Memory B cell (primary cell): ENCODE results near the gene NOX3.
A peak's percentile ranks its signal among the peaks of the same experiment; 100 is the strongest.

Experiments used
- ATAC-seq: fragments of 150-1000 bp; cut with Tn5 transposase; 2 replicates; pipeline ENCODE4 v1.10.0; 2021; ENCODE audit warnings: low read depth, mild to moderate bottlenecking, moderate library complexity
- DNase-seq, 2 donors: peaks; one replicate each; pipeline ENCODE4 v3.0.0; 2022; ENCODE audit warnings: low spot score in 2 of 2
- H3K27ac Mint-ChIP-seq: one replicate; pipeline ENCODE4 v1.8.0; 2022; ENCODE audit warnings: mild to moderate bottlenecking, moderate library complexity, mixed read lengths
- H3K27me3 Mint-ChIP-seq: one replicate; pipeline ENCODE4 v1.8.0; 2022; ENCODE audit warnings: mixed read lengths
- H3K36me3 Mint-ChIP-seq: one replicate; pipeline ENCODE4 v1.8.0; 2022; ENCODE audit warnings: mild to moderate bottlenecking, mixed read lengths
- H3K4me1 Mint-ChIP-seq: one replicate; pipeline ENCODE4 v1.8.0; 2022; ENCODE audit warnings: mixed read lengths
- H3K4me3 Mint-ChIP-seq: one replicate; pipeline ENCODE4 v1.8.0; 2022; ENCODE audit warnings: mild to moderate bottlenecking, moderate library complexity, mixed read lengths
- H3K9me3 Mint-ChIP-seq: one replicate; pipeline ENCODE4 v1.8.0; 2022; ENCODE audit warnings: mixed read lengths

The NOX3 gene

DNA sequence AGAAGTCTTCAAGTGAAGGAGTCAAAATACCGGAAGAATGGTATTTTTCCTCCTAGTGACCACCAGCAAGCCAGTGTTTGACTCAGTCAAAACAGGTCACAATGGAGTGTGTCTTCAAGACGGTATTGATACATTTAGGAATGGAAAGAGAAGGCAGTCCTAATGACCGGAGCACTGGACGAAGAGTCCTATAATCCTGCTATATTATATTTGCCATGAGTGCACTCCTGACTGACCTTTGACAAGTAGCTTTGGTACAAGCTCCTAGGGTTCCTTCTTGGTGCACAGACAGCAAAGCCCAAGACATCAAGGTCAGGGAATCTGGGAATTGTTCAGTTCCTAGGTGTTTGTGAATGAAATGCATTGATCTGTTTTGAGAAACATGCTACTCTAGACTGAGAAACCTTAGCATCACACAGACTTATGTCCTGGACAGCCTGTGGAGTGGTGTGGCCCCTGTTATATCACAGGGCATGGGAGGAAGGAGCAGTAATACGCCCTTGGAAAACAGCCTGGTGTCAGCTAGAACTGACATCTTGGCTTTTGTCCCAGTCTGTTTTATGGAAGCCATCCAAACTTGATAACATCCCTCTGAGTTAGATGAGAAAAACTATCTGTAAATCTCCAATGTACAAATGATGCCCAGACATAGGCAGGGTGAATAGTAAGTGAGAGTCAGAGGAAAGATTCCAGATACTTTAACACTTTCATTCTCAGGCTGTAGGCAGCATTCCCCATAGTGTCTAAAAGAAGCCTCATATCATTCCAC is 18.5 kb downstream of the NOX3 start:
- DNase-seq: no peak
- Mint-ChIP-seq H3K4me3 (no peak overlapping the region), H3K36me3 (no peaks in the 10 kb centered on the region), H3K27me3 (no peaks in the 10 kb centered on the region), H3K4me1 (peaks cover 5% of the 10 kb centered on the region), H3K9me3 (no peaks in the 10 kb centered on the region), H3K27ac (no peak overlapping the region)
- ATAC-seq: no peak

DNA sequence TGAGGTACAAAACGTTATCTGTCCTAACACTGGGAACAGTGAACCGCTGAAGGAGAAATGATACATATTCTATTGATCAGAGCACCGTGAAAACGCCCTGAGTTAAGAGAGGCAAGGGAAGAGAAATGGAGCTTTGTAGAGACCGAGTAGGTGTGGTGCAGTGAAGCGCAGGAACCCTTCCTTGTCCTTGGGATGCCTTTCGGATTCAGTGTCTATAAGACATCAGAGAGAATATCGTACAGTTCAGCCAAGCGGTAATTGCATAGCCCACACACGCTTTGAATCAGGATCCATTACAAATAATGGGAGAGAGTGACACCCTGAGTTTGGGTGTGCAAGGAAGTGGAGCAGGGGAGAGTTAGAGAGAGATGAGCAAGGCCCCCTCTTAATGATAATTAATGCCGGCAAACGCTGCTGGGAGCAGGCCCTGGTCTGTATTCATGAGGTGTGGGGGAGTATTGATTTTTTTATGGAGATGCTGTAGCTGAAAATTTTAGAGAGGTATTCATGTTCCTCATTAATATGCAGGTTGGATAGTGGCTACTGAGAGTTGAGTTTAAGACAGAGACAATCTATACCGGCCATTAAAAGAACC is 20.7 kb downstream of the NOX3 start:
- ATAC-seq (no peak), DNase-seq (no peak)
- H3K4me1 Mint-ChIP-seq: peaks cover 5% of the 10 kb centered on the region
- H3K36me3 Mint-ChIP-seq: no peaks in the 10 kb centered on the region
- no peak overlapping the region for H3K4me3 Mint-ChIP-seq
- H3K27ac Mint-ChIP-seq: no peak overlapping the region
- H3K27me3 Mint-ChIP-seq: no peaks in the 10 kb centered on the region
- no peaks in the 10 kb centered on the region for H3K9me3 Mint-ChIP-seq

DNA sequence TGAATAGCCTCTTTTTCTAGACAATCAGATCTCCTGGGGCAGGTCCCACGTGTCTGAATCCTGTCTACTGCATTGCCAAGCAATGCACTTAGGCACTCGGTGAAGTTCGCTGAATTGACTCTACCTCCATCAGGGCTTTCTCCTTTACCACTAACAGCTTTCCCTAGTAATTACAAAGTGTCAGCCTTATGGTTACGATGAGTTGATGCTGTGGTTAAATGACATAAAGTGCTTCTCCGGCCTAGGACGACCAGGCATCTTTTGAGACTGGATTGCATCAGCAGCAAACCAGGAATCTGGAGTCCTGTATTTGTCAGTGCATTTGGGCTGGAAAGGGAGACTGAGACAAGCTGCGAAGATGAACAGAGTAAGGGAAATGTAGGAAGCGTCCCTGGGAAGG is 21.5 kb downstream of the NOX3 start:
- Mint-ChIP-seq H3K4me3 (no peak overlapping the region), H3K27ac (no peak overlapping the region), H3K4me1 (peaks cover 3% of the 10 kb centered on the region), H3K9me3 (no peaks in the 10 kb centered on the region), H3K36me3 (no peaks in the 10 kb centered on the region), H3K27me3 (no peaks in the 10 kb centered on the region)
- DNase-seq (no peak), ATAC-seq (no peak)

DNA sequence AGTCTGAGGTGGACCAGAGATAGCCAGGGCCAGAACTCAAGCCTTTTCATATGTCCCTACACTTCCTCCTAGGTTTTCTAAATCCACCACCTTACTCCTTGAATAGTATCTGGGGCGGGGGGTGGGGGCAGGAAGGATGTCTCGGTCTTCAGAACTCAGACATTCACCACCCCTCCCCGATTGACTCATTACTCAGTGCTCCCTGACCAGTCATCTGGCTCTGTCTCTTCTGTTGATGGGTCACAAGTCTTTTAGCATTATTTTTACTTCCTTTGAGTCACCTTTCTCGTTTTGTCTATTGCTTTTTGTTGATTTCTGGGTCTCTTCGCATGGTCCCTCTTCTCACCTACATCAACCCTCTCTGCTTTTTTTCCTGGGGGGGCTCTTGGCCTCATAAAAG is 23.3 kb downstream of the NOX3 start:
- Mint-ChIP-seq H3K27me3 (no peaks in the 10 kb centered on the region), H3K36me3 (no peaks in the 10 kb centered on the region), H3K27ac (no peak overlapping the region), H3K4me1 (no peaks in the 10 kb centered on the region), H3K9me3 (no peaks in the 10 kb centered on the region), H3K4me3 (no peak overlapping the region)
- no peak for ATAC-seq
- DNase-seq: no peak

DNA sequence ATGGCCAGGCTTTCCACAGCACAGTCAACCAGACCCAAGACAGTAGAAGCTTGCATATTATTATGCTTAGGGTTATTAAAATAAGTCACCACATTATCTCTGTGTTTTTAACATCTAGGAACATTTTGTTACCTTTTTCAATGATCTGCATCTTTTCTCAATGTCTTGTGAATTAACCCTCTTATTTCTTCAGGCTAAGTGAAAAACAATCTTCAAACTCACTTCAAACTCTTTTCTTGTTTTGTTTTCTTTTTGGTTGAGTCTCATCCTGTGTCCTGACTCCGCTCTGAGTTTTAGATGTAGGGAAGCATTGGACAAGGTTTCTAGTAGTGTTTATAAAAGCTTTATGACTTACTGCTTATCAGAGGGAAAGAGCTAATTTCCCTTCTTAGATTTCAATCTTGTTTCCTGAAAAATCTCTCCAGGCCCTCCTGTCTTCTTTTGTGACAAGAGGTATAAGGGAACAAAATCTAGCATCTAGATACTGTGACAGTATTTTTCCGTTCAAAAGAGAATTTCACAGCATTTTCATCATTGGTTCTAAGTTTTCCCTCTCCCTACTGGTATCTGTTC is 26.2 kb downstream of the NOX3 start:
- DNase-seq (no peak), ATAC-seq (no peak)
- H3K27ac Mint-ChIP-seq: no peak overlapping the region
- no peaks in the 10 kb centered on the region for H3K36me3 Mint-ChIP-seq
- no peak overlapping the region for H3K4me3 Mint-ChIP-seq
- no peaks in the 10 kb centered on the region for H3K4me1 Mint-ChIP-seq
- H3K9me3 Mint-ChIP-seq: no peaks in the 10 kb centered on the region
- H3K27me3 Mint-ChIP-seq: no peaks in the 10 kb centered on the region

DNA sequence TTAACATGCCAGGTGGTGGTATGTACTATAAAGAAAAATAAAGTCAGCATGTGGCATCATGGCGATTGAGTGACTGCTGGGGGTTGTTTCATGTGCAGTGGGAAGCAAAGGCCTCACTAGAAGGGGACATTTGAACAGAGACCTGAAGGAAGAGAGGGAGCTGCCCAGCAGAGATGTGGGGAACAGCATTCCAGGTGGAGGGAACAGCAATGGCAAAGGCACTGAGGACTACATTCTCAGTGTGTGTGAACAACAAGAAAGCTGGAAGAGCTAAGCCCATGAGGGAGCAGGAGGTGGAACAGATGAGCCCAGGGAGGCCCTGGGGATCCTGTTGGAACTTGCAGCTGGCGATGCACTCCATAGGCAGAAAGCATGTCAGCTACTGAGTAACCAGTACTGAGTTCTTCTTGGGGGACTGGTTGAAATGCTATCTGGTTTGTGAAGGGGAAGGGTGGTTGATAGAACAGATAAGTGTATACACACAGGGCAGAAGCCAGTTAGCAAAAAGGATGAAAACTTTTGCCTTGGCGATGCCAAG is 29.2 kb downstream of the NOX3 start:
- H3K27me3 Mint-ChIP-seq: no peaks in the 10 kb centered on the region
- DNase-seq (no peak), ATAC-seq (no peak)
- H3K4me1 Mint-ChIP-seq: peaks cover 2% of the 10 kb centered on the region
- H3K9me3 Mint-ChIP-seq: no peaks in the 10 kb centered on the region
- H3K27ac Mint-ChIP-seq: no peak overlapping the region
- no peak overlapping the region for H3K4me3 Mint-ChIP-seq
- no peaks in the 10 kb centered on the region for H3K36me3 Mint-ChIP-seq

DNA sequence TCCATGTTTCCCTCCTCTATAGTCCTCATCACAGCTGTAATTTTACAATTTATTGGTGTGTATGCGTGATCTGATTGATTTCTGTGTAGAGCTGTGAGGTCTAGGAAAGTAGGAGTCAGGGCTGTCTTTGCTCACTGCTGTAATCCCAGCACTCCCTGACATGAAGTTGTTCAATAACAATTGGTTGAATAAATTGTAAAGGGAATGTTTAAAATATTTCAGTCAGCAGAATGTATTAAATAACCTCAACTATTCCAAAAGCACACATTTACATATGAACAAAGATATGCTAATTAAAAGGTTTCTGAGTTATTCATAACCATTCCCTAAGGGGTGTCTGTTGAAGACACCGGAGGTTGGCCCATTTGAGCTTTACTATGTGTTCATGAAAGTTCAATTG is 31.5 kb downstream of the NOX3 start:
- Mint-ChIP-seq H3K4me3 (no peak overlapping the region), H3K27ac (no peak overlapping the region), H3K36me3 (no peaks in the 10 kb centered on the region), H3K4me1 (peaks cover 18% of the 10 kb centered on the region), H3K27me3 (no peaks in the 10 kb centered on the region), H3K9me3 (no peaks in the 10 kb centered on the region)
- no peak for ATAC-seq
- DNase-seq: no peak

DNA sequence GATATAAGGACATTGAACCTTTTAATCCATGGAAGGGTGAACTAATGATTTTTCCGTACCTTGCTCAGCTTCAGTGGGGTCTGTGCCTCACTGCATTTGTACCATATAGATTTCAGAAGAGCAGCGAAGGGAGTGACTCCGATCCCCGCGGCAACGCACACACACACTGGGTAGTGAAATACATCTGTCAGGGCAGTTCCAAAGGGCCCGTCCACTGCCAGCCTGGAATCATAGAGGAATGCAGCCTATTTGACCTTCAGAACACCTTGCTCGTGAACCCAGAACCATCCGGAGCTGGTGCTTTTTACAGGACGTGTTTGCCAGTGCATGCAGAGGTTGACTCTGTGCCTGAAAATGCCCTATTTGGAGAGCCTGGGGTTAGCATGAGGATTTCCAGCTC is 33.0 kb downstream of the NOX3 start:
- H3K4me3 Mint-ChIP-seq: no peak overlapping the region
- no peak for ATAC-seq
- H3K27ac Mint-ChIP-seq: no peak overlapping the region
- no peaks in the 10 kb centered on the region for H3K27me3 Mint-ChIP-seq
- no peak for DNase-seq
- no peaks in the 10 kb centered on the region for H3K9me3 Mint-ChIP-seq
- peaks cover 30% of the 10 kb centered on the region for H3K4me1 Mint-ChIP-seq
- no peaks in the 10 kb centered on the region for H3K36me3 Mint-ChIP-seq

DNA sequence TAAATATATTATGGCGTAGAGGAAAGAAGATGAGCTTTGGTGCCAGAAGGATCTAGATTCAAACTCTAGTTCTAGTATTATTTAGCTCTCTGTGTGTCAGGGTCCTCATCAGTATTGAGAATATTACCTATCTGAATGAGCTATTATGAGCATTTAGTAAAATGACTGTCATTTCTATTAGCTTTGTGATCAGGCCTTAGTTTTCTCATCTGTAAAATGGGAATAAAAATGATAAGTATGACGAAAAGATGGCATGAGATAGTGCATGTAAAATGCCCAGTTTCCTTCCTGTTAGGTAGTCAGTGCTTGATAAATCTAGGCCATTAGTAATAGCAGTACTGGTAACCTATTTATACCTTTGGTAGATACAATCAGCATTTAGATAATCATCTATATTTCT is 35.1 kb downstream of the NOX3 start:
- peak overlapping the region; percentile 2 for H3K4me3 Mint-ChIP-seq
- H3K9me3 Mint-ChIP-seq: no peaks in the 10 kb centered on the region
- peak overlapping the region; percentile 58 for H3K27ac Mint-ChIP-seq
- ATAC-seq (no peak), DNase-seq (no peak)
- no peaks in the 10 kb centered on the region for H3K36me3 Mint-ChIP-seq
- H3K4me1 Mint-ChIP-seq: peaks cover 35% of the 10 kb centered on the region
- H3K27me3 Mint-ChIP-seq: no peaks in the 10 kb centered on the region

DNA sequence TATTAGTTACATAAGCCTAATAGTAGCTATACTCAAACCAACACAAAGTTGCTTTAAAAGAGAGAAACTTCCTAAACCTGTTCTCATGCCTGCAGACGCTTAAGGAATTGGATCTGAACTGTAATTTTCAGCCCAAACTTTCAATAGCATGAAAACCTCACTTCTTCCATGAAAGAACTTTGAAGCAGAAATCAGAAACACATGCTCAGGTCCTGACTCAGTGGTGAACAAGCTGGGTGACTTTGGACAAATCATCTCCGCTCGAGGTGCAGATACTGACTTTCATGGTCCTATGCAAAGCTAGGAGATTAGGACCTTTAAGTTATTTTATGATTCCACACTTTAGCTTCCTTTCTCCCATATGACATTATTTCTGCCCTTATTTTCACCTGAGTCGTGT is 36.5 kb downstream of the NOX3 start:
- no peaks in the 10 kb centered on the region for H3K36me3 Mint-ChIP-seq
- H3K9me3 Mint-ChIP-seq: no peaks in the 10 kb centered on the region
- ATAC-seq (no peak), DNase-seq (no peak)
- no peaks in the 10 kb centered on the region for H3K27me3 Mint-ChIP-seq
- peak overlapping the region; percentile 89 for H3K4me3 Mint-ChIP-seq
- H3K27ac Mint-ChIP-seq: peak overlapping the region; percentile 98
- peaks cover 35% of the 10 kb centered on the region for H3K4me1 Mint-ChIP-seq

DNA sequence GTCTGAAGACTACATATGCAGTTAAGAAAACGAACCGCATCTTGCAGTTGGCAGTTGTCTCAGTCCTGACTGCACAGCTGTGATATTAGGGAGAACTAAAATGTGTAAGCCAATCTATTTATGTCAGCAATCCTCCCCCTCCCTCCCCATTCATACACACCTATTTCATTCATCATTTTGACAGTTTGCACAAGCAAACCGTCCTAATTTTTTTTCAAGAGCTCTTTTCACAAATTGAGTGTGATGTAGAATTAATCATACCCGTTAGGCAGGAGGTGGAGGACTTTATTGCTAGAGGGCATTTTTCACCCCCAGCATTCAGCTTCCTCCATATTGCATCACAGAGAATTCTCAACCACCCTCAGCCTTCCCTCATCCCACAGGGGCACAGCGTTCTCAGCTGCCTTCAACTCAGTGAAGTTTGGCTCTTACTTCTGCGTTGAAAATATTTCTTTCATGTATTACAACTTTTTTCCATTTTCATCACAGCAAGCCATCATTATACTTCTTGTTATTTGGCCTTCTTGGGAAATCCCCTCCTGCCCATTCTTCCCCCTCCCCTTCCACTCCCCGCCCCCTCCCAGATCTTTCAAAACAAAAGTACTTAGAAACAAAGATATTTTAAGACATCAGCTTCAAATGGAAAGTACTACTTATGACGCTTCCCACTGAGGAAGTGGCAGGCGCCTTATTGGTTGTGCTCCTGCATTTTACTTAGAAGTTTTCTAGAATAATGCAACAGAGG is 37.5 kb downstream of the NOX3 start:
- Mint-ChIP-seq H3K27me3 (no peaks in the 10 kb centered on the region), H3K4me3 (peak overlapping the region; percentile 89), H3K9me3 (no peaks in the 10 kb centered on the region), H3K36me3 (no peaks in the 10 kb centered on the region), H3K27ac (peak overlapping the region; percentile 98), H3K4me1 (peaks cover 35% of the 10 kb centered on the region)
- DNase-seq (peak in 1 of 2 donors; percentile 27), ATAC-seq (peak; percentile 79)

DNA sequence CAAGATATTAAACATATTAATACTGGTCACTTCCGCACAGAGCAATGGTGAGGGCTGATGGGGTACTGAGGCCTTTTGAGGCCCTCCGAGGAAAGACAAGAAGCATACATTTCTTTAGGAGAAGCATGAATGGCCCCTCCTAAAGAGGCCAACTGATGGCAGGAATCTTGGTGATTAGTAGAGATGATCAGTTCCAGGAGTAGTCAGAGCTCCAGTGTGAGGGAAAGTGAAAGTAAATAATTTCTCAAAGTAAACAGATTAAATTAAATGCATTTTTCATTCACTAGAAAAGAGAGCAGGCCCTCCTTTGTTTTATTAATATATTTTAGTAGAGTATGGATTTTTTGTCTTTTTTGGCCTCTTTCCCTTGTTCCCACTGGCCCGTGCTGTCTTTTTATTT is 38.2 kb downstream of the NOX3 start:
- DNase-seq: no peak
- H3K4me3 Mint-ChIP-seq: peak overlapping the region; percentile 15
- no peak for ATAC-seq
- H3K4me1 Mint-ChIP-seq: peaks cover 35% of the 10 kb centered on the region
- H3K9me3 Mint-ChIP-seq: no peaks in the 10 kb centered on the region
- peak overlapping the region; percentile 98 for H3K27ac Mint-ChIP-seq
- H3K27me3 Mint-ChIP-seq: no peaks in the 10 kb centered on the region
- no peaks in the 10 kb centered on the region for H3K36me3 Mint-ChIP-seq

DNA sequence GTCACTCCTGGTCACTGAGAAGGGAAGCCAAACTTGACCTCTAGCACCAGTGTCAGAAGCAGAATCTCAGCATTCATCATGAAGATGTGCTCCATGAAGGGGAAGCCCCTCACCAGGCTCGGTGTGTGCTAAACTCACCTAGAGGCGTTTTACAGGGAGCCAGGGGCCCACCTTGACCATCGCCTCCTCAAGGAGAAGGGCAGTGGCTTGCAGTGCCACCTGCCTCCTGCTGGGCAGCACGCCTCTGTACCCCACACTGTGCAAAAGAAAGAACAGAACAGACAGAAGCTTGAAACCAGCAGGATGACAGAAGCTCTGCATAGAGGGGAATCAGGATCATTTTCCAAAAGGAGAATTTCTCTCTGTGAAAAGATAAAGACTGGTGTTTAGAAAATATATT is 39.7 kb downstream of the NOX3 start:
- Mint-ChIP-seq H3K9me3 (no peaks in the 10 kb centered on the region), H3K4me3 (no peak overlapping the region), H3K36me3 (no peaks in the 10 kb centered on the region), H3K27me3 (no peaks in the 10 kb centered on the region), H3K27ac (no peak overlapping the region), H3K4me1 (peaks cover 27% of the 10 kb centered on the region)
- ATAC-seq: no peak
- no peak for DNase-seq

DNA sequence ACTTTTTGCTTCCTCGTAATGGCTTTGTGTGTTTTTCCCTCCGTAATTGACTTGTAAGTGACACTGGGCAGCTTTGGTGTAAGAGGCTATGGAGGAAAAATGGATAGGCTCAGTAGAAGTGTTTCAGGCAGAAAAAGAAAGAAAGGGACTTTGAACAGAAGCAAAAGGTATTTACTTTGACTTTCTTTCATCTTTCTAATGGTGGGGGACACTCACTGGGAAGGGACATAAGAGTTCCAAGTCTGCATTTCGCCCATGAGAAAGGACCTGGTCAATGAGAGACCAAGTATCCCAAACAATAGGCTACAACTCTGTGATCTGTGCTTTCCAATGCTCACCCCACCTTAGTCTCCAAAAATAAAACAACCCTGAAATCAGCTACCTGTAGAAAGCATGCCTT is 41.6 kb downstream of the NOX3 start:
- H3K4me3 Mint-ChIP-seq: no peak overlapping the region
- H3K4me1 Mint-ChIP-seq: peaks cover 15% of the 10 kb centered on the region
- no peak overlapping the region for H3K27ac Mint-ChIP-seq
- H3K9me3 Mint-ChIP-seq: no peaks in the 10 kb centered on the region
- H3K27me3 Mint-ChIP-seq: no peaks in the 10 kb centered on the region
- DNase-seq (no peak), ATAC-seq (no peak)
- no peaks in the 10 kb centered on the region for H3K36me3 Mint-ChIP-seq
